Stomach (tissue), 9 donors: ENCODE measurements around the gene ASTN2. TPM values are rescaled to one million over a fixed set of nuclear protein-coding genes. Genes with fewer than 3 reads are reported as not detected.
A peak's percentile ranks its signal among the peaks of the same experiment; 100 is the strongest.

Experiments
- DNase-seq, 2 donors: peaks; one replicate each; pipeline versions ENCODE4 v3.0.0 to v3.0.0-alpha.2; 2013 to 2019
- H3K27ac ChIP-seq, 5 donors: fragments of 200-600 bp in 4 of 5; sonication (generic) in 4 of 5; one replicate each; pipeline ENCODE4 v1.5.1; 2013 to 2019; ENCODE audit warnings: mild to moderate bottlenecking in 1 of 5, moderate library complexity in 1 of 5
- H3K27me3 ChIP-seq, 3 donors: fragments of 200-600 bp; sonication (generic); one replicate each; pipeline ENCODE4 v1.5.1; 2017 to 2019; ENCODE audit warnings: mixed run types in 1 of 3
- H3K36me3 ChIP-seq, 4 donors: fragments of 200-600 bp; sonication (generic); 1 replicate in 3 of 4; 2 replicates in 1 of 4; pipeline ENCODE4 v1.5.1; 2016 to 2019
- H3K4me1 ChIP-seq, 4 donors: fragments of 200-600 bp; sonication (generic); one replicate each; pipeline ENCODE4 v1.5.1; 2016 to 2019
- H3K4me3 ChIP-seq, 4 donors: fragments of 200-600 bp; sonication (generic) in 3 of 4; one replicate each; pipeline ENCODE4 v1.5.1; 2016 to 2019; ENCODE audit warnings: mild to moderate bottlenecking in 1 of 4
- H3K9me3 ChIP-seq, 4 donors: fragments of 200-600 bp; sonication (generic); one replicate each; pipeline ENCODE4 v1.5.1; 2016 to 2019
- EP300 ChIP-seq: sonication (generic); formaldehyde crosslinking; IDR thresholded peaks from one replicate; pipeline ENCODE4 v1.6.1; 2017; ENCODE audit warnings: antibody characterized with exemption
- POLR2A ChIP-seq, 4 donors: fragments of 450-650 bp; IDR thresholded peaks; one replicate each; pipeline ENCODE4 v1.6.1; 2016; ENCODE audit warnings: antibody characterized with exemption in 4 of 4, control low read depth in 2 of 4, mild to moderate bottlenecking in 1 of 4, moderate library complexity in 1 of 4
- POLR2AphosphoS5 ChIP-seq, 3 donors: sonication (generic); formaldehyde crosslinking; IDR thresholded peaks; one replicate each; pipeline ENCODE4 v1.6.1; 2016; ENCODE audit warnings: antibody characterized with exemption in 3 of 3
- WGBS, 5 donors: extraction: QIAGEN DNeasy Blood & Tissue Kit in 3 of 5; methylation state at CpG; one replicate each; pipeline versions ENCODE4 v1.1.5 to v1.1.7; 2013 to 2018; 5-methylcytosine and 5-hydroxymethylcytosine counted together
- intact Hi-C: fragments of 100-400 bp; cut with DNase I; formaldehyde crosslinking; loops from one replicate; pipeline ENCODE4 v1.15.1; 2023; ENCODE audit warnings: low total_unique reads
- polyA plus RNA-seq, 3 donors: library from polyadenylated mRNA; stranded (reverse); fragments of 200-250 nt; gene quantifications; one replicate each; pipeline ENCODE4 v1.2.3, GENCODE V29; 2013
- total RNA-seq, 5 donors: library from RNA; depleted of rRNA; stranded (reverse); fragments of >200 nt; gene quantifications; one replicate each; pipeline versions ENCODE4 v1.1.0 to v1.2.3, GENCODE V29; 2014 to 2016
- TF ChIP-seq, protein P1 (sequence below), 7 experiments: fragments of 450-650 bp in 4 of 7; fragments of 200-600 bp in 3 of 7; sonication (generic) in 3 of 7; IDR thresholded peaks; one replicate each; pipeline ENCODE4 v1.5.1; 2016 to 2019; ENCODE audit warnings: antibody characterized with exemption in 7 of 7, control low read depth in 2 of 7, mild to moderate bottlenecking in 1 of 7
- donor health status: healthy with polysubstance abuse.
- donor health status: Bipolar disorder and iron deficiency.
- donor health status: healthy.

ASTN2 gene
- total and polyA plus RNA-seq, 8 donors = 2.1 to 22.3 (median 4.2) TPM; not detected in 1

DNA sequence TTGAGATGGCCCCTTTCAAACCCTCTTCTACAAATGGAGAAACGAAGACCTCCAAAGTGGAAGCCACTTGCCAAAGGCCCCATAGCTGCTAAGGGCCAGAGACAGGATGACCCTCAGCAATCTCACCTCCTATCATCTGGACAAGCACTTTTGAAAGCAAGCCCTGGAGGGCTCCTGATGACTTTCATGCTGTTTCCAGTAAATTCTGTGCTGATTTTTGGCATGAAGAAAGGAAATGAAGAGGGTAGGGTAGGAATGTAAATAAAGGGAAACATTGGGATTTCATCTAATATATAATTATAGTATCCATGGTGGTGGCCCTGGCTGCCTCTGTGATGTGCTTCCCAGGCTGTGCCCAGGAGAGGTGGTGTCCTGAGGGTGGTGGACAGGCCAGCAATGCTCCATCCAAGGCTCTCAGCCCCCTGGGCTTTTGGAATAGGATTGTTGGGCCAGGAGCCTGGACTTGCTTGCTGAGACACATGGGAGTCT is 935.8 kb downstream of the ASTN2 start:
- intact Hi-C loops = no loop called here
- Histone ChIP-seq H3K27ac (no peak overlapping the region), H3K36me3 (no peaks in the 10 kb centered on the region), H3K27me3 (no peaks in the 10 kb centered on the region), H3K4me3 (no peak overlapping the region), H3K9me3 (no peaks in the 10 kb centered on the region), H3K4me1 (peaks cover 0 to 19% (median 4%) of the 10 kb centered on the region in 4 donors)
- no peak for DNase-seq
- 76 to 93% (median 89%) methylated on average over 1 of the region's 1 CpG for WGBS, 5 donors
- TF ChIP-seq, protein P1, sequence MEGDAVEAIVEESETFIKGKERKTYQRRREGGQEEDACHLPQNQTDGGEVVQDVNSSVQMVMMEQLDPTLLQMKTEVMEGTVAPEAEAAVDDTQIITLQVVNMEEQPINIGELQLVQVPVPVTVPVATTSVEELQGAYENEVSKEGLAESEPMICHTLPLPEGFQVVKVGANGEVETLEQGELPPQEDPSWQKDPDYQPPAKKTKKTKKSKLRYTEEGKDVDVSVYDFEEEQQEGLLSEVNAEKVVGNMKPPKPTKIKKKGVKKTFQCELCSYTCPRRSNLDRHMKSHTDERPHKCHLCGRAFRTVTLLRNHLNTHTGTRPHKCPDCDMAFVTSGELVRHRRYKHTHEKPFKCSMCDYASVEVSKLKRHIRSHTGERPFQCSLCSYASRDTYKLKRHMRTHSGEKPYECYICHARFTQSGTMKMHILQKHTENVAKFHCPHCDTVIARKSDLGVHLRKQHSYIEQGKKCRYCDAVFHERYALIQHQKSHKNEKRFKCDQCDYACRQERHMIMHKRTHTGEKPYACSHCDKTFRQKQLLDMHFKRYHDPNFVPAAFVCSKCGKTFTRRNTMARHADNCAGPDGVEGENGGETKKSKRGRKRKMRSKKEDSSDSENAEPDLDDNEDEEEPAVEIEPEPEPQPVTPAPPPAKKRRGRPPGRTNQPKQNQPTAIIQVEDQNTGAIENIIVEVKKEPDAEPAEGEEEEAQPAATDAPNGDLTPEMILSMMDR (IDR thresholded peaks at IDR 0.05) = no peak
- no peak for TF ChIP-seq POLR2A (IDR thresholded peaks at IDR 0.05)
- TF ChIP-seq EP300 = no peak
- no peak for TF ChIP-seq POLR2AphosphoS5 (IDR thresholded peaks at IDR 0.05)

DNA sequence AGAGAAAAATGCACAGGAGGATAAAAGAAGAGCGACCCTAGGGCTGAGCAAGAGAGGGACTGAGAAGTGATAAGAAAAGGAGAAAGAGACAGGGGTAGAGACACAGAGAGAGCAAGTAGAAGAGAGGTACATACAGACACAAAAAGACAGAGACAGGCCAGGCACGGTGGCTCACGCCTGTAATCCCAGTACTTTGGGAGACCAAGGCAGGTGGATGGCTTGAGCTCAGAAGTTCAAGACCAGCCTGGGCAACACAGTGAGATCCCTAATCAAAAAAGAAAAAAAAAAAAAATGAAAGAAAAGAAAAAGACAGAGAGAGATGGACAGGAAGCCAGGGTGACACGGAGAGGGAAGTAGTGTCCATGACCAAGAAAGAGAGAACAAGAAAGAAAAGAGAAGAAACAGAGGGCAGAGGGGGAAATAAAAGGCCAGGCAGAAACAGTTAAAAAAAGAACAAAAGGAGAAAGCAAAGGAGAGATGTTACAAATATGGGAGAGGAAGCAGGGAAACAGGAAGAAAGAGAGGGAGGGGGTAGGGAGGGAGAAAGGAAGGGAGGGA is 937.2 kb downstream of the ASTN2 start:
- no peaks in the 10 kb centered on the region for H3K27me3 ChIP-seq
- H3K36me3 ChIP-seq = no peaks in the 10 kb centered on the region
- H3K4me3 ChIP-seq = no peak overlapping the region
- H3K9me3 ChIP-seq = no peaks in the 10 kb centered on the region
- DNase-seq = no peak
- TF ChIP-seq POLR2AphosphoS5 (IDR thresholded peaks at IDR 0.05) (no peak), EP300 (no peak), POLR2A (IDR thresholded peaks at IDR 0.05) (no peak)
- TF ChIP-seq, protein P1 (IDR thresholded peaks at IDR 0.05) = no peak
- WGBS, 5 donors = 79 to 95% (median 94%) methylated on average over 4 of the region's 4 CpGs
- H3K4me1 ChIP-seq = peaks cover 0 to 11% (median 4%) of the 10 kb centered on the region in 4 donors
- intact Hi-C loops = no loop called here
- H3K27ac ChIP-seq = peak overlapping the region in 1 of 5 donors; percentile 39

DNA sequence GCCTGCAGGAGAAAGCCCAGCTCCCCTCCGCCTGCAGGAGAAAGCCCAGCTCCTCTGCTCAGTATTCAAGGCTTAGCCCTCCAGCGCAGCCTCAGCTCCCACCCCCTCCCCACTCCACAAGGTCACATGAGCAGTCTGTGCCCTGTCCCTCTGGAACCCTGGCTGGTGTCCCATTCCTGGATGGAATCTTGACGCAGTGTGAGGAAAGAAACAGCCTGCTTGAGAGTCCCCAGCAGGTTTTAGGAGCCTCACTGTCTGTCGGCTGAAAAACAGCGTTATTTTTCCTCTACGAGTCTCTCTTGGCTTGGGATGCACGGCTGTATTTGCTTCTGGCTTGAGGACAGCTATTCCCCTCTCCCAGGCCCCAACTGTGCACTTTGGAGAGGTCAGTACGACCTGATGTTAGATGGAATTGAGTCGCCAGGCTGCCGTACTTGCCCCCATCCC is 937.9 kb downstream of the ASTN2 start:
- intact Hi-C loops = no loop called here
- Histone ChIP-seq H3K27ac (peak overlapping the region in 2 of 5 donors; percentile 1 to 39), H3K9me3 (no peaks in the 10 kb centered on the region), H3K4me1 (peaks cover 0 to 10% (median 4%) of the 10 kb centered on the region in 4 donors), H3K36me3 (no peaks in the 10 kb centered on the region), H3K27me3 (no peaks in the 10 kb centered on the region), H3K4me3 (no peak overlapping the region)
- peak in 1 of 2 donors; percentile 85 for DNase-seq
- TF ChIP-seq POLR2AphosphoS5 (IDR thresholded peaks at IDR 0.05) (no peak), EP300 (no peak), POLR2A (IDR thresholded peaks at IDR 0.05) (no peak)
- TF ChIP-seq, protein P1 (IDR thresholded peaks at IDR 0.05) = no peak
- WGBS, 5 donors = 70 to 78% (median 77%) methylated on average over 10 of the region's 10 CpGs

DNA sequence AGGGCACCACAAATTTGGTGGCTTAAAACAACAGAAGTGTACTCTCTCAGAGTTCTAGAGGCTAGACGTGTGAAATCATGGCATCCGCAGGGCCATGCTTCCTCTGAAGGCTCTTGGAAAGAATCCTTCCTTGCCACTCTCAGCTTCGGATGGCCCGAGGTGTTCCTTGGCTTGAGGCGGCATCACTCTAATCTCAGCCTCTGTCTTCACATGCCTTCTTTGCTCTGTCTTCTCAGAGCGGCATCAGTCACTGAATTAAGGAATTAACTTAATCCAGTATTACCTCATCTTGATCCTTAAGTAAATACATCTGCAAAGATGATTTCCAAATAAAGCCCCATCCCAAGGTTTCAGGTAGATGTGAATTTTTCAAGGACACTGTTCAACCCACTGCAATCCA is 938.9 kb downstream of the ASTN2 start:
- WGBS, 5 donors = 80 to 88% (median 86%) methylated on average over 6 of the region's 6 CpGs
- intact Hi-C loops = no loop called here
- no peaks in the 10 kb centered on the region for H3K27me3 ChIP-seq

More for the DNA sequence above, 938.9 kb downstream of the ASTN2 start:
- Histone ChIP-seq H3K36me3 (no peaks in the 10 kb centered on the region), H3K9me3 (no peaks in the 10 kb centered on the region), H3K4me1 (peaks cover 0 to 17% (median 11%) of the 10 kb centered on the region in 4 donors), H3K27ac (no peak overlapping the region), H3K4me3 (no peak overlapping the region)
- TF ChIP-seq POLR2A (IDR thresholded peaks at IDR 0.05) (no peak), EP300 (no peak), POLR2AphosphoS5 (IDR thresholded peaks at IDR 0.05) (no peak)
- TF ChIP-seq, protein P1 (IDR thresholded peaks at IDR 0.05) = no peak
- no peak for DNase-seq
